ENCODE measurements around the gene PTGER4.

- TF ChIP-seq CTCF (IDR thresholded peaks at IDR 0.05) (no peak), POLR2A (IDR thresholded peaks at IDR 0.05) (no peak)
These were observed 2.3 kb upstream of the PTGER4 start for GRCh38 chr5:40677456-40677855.
